ENCODE results near the gene XPR1. TPM values are rescaled to one million over a fixed set of nuclear protein-coding genes. Genes with fewer than 3 reads are reported as not detected.

The XPR1 gene
- total RNA-seq, 1 experiment from 2014 or later = 19.9 TPM

GRCh38 chr1:180672105-180672504, 40.3 kb downstream of the XPR1 start:
- ChIA-PET RAD21 (ENCODE audit: low non-redundant PET in 1 of 2, low total read pairs in 2 of 2, uncharacterized antibody in 2 of 2, unreplicated experiment in 2 of 2) (no interaction called here), CTCF (no interaction called here), POLR2A (no interaction called here)
- H3K27me3 ChIP-seq (ENCODE audit: insufficient read depth, low read length) = no peaks in the 10 kb centered on the region
- H3K9me3 ChIP-seq (ENCODE audit: control insufficient read depth in 1 of 2, insufficient read depth in 1 of 2, low read depth in 1 of 2, low read length in 2 of 2) = no peaks in the 10 kb centered on the region
- no peaks in the 10 kb centered on the region for H3K36me3 ChIP-seq (ENCODE audit: control insufficient read depth in 1 of 2, insufficient read depth in 2 of 2, low read length in 2 of 2)
- H3K9ac ChIP-seq (ENCODE audit: low read length) = no peak overlapping the region
- no peaks in the 10 kb centered on the region for H3K9me2 ChIP-seq (ENCODE audit: insufficient read depth)
- DNase-seq (ENCODE audit: low read depth, low spot score) (no peak), ATAC-seq (no peak)
- 0 out of 2 replicates have a peak, but pooled peaks cover 3% of the 10 kb centered on the region for H3K79me2 ChIP-seq (ENCODE audit: insufficient read depth, low read length)
- H3K27ac ChIP-seq (ENCODE audit: low read depth, low read length) = no peak overlapping the region
- H3K4me3 ChIP-seq (replicated peaks in 1 of 2; ENCODE audit: low read depth in 1 of 2, low read length in 2 of 2) = no peak overlapping the region
- intact Hi-C loops (cut with micrococcal nuclease) = no loop called here
- H4K20me1 ChIP-seq (ENCODE audit: insufficient read depth) = no peaks in the 10 kb centered on the region
- no peak overlapping the region for H2AFZ ChIP-seq (ENCODE audit: low read depth, low read length, poor library complexity, severe bottlenecking)
- H3K4me1 ChIP-seq (ENCODE audit: control insufficient read depth in 1 of 2, insufficient read depth in 2 of 2, low read length in 2 of 2) = no peaks in the 10 kb centered on the region
- H3K4me2 ChIP-seq (ENCODE audit: low read length) = no peak overlapping the region
- TF ChIP-seq FOSL1 (IDR thresholded peaks at IDR 0.05; ENCODE audit: low read depth) = no peak
- TF ChIP-seq SRF (IDR thresholded peaks at IDR 0.05; ENCODE audit: low read depth) = no peak
- TF ChIP-seq, protein P1, sequence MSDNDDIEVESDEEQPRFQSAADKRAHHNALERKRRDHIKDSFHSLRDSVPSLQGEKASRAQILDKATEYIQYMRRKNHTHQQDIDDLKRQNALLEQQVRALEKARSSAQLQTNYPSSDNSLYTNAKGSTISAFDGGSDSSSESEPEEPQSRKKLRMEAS (IDR thresholded peaks at IDR 0.05) = no peak
- TF ChIP-seq POLR2A (IDR thresholded peaks at IDR 0.05; ENCODE audit: borderline replicate concordance, extremely low read depth, insufficient read depth, insufficient read length) = no peak
- no TSS peak for BruUV-seq (replicated peaks)

DNA sequence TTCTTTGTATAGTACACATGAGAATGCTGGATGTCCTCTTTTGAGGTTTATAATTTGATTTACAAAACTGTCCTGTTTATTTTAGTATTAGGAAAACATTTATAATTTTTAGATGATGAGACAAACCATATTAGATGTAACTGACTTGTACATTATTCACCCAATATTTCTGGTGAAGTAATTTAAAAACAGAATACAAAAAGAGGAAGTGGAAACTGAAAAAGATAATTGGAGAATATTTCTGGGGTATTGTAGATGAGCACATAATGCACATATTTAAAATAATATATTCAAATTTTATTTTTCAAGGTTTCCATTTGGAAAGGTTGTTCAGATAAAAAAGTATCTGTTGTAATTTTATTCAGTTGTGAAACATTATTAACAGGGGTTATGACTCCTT, 40.7 kb downstream of the XPR1 start:
- CTCF ChIA-PET = no interaction called here
- H4K20me1 ChIP-seq (ENCODE audit: insufficient read depth) = no peaks in the 10 kb centered on the region
- no peaks in the 10 kb centered on the region for H3K9me3 ChIP-seq (ENCODE audit: control insufficient read depth in 1 of 2, insufficient read depth in 1 of 2, low read depth in 1 of 2, low read length in 2 of 2)
- no peak overlapping the region for H3K4me3 ChIP-seq (replicated peaks in 1 of 2; ENCODE audit: low read depth in 1 of 2, low read length in 2 of 2)
- no TSS peak for BruUV-seq (replicated peaks)
- H3K4me2 ChIP-seq (ENCODE audit: low read length) = no peak overlapping the region
- POLR2A ChIA-PET = no interaction called here
- H3K9ac ChIP-seq (ENCODE audit: low read length) = no peak overlapping the region
- ATAC-seq = no peak
- 0 out of 2 replicates have a peak, but pooled peaks cover 3% of the 10 kb centered on the region for H3K79me2 ChIP-seq (ENCODE audit: insufficient read depth, low read length)
- no peak for DNase-seq (ENCODE audit: low read depth, low spot score)
- intact Hi-C loops (cut with micrococcal nuclease) = no loop called here
- H3K9me2 ChIP-seq (ENCODE audit: insufficient read depth) = no peaks in the 10 kb centered on the region
- H3K27ac ChIP-seq (ENCODE audit: low read depth, low read length) = no peak overlapping the region
- no peak overlapping the region for H2AFZ ChIP-seq (ENCODE audit: low read depth, low read length, poor library complexity, severe bottlenecking)
- no peaks in the 10 kb centered on the region for H3K4me1 ChIP-seq (ENCODE audit: control insufficient read depth in 1 of 2, insufficient read depth in 2 of 2, low read length in 2 of 2)
- RAD21 ChIA-PET (ENCODE audit: low non-redundant PET in 1 of 2, low total read pairs in 2 of 2, uncharacterized antibody in 2 of 2, unreplicated experiment in 2 of 2) = no interaction called here
- H3K36me3 ChIP-seq (ENCODE audit: control insufficient read depth in 1 of 2, insufficient read depth in 2 of 2, low read length in 2 of 2) = no peaks in the 10 kb centered on the region
- no peaks in the 10 kb centered on the region for H3K27me3 ChIP-seq (ENCODE audit: insufficient read depth, low read length)
- TF ChIP-seq TCF7L2 (IDR thresholded peaks at IDR 0.05; ENCODE audit: borderline replicate concordance, extremely low read depth, insufficient read depth, insufficient read length) (no peak), EZH2 (IDR thresholded peaks at IDR 0.05) (no peak), ZNF274 (IDR thresholded peaks at IDR 0.05; ENCODE audit: low read depth, low read length) (no peak), POLR2AphosphoS5 (IDR thresholded peaks at IDR 0.05; ENCODE audit: low read depth, low read length) (no peak), YY1 (IDR thresholded peaks at IDR 0.05; ENCODE audit: extremely low read depth, insufficient replicate concordance, low read depth, low read length) (no peak), SIN3A (IDR thresholded peaks at IDR 0.05; ENCODE audit: low read depth) (no peak), FOSL1 (IDR thresholded peaks at IDR 0.05; ENCODE audit: low read depth) (no peak), EZH2phosphoT487 (IDR thresholded peaks at IDR 0.05; ENCODE audit: borderline replicate concordance) (no peak), POLR2A (IDR thresholded peaks at IDR 0.05; ENCODE audit: borderline replicate concordance, extremely low read depth, insufficient read depth, insufficient read length) (no peak), JUND (IDR thresholded peaks at IDR 0.05) (no peak), SRF (IDR thresholded peaks at IDR 0.05; ENCODE audit: low read depth) (no peak), ELF1 (IDR thresholded peaks at IDR 0.05; ENCODE audit: borderline replicate concordance, low read depth) (no peak)
- TF ChIP-seq, protein P2, sequence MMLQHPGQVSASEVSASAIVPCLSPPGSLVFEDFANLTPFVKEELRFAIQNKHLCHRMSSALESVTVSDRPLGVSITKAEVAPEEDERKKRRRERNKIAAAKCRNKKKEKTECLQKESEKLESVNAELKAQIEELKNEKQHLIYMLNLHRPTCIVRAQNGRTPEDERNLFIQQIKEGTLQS (IDR thresholded peaks at IDR 0.05) = no peak
- TF ChIP-seq, protein P1 (IDR thresholded peaks at IDR 0.05) = no peak
- TF ChIP-seq, protein P3, sequence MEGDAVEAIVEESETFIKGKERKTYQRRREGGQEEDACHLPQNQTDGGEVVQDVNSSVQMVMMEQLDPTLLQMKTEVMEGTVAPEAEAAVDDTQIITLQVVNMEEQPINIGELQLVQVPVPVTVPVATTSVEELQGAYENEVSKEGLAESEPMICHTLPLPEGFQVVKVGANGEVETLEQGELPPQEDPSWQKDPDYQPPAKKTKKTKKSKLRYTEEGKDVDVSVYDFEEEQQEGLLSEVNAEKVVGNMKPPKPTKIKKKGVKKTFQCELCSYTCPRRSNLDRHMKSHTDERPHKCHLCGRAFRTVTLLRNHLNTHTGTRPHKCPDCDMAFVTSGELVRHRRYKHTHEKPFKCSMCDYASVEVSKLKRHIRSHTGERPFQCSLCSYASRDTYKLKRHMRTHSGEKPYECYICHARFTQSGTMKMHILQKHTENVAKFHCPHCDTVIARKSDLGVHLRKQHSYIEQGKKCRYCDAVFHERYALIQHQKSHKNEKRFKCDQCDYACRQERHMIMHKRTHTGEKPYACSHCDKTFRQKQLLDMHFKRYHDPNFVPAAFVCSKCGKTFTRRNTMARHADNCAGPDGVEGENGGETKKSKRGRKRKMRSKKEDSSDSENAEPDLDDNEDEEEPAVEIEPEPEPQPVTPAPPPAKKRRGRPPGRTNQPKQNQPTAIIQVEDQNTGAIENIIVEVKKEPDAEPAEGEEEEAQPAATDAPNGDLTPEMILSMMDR (IDR thresholded peaks at IDR 0.05 in 2 of 3, conservative IDR thresholded peaks at IDR 0.05 in 1 of 3; ENCODE audit: borderline replicate concordance in 1 of 3, insufficient read depth in 1 of 3, low read depth in 2 of 3, low read length in 2 of 3) = no peak

Data from HCT116 (cell line).